Measurements from ENCODE around the gene MORN2. TPM values are rescaled to one million over a fixed set of nuclear protein-coding genes. Genes with fewer than 3 reads are reported as not detected.

The MORN2 gene
- total RNA-seq, 1 donor from 2014 or later, result 9.9 TPM

DNA sequence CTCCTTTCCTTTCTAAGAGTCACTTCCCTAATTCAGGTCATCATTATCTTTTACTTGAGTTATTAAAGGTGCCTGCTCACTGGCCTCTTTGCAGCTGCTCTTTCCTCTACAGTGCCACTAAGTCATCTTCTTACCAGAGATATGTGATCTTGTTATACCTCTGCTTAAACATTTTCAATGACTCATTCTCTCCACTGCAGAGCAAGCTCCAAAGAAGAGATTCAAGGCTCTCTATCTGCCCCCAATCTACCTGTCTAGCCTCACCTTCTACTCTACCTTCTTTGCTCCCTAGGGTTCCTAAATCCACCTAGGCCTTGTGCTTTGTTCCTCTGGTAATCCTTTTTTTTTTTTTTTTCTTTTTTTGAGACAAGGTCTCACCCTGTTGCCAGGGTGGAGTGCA, 17.0 kb downstream of the MORN2 start:
- DNase-seq, result no peak

DNA sequence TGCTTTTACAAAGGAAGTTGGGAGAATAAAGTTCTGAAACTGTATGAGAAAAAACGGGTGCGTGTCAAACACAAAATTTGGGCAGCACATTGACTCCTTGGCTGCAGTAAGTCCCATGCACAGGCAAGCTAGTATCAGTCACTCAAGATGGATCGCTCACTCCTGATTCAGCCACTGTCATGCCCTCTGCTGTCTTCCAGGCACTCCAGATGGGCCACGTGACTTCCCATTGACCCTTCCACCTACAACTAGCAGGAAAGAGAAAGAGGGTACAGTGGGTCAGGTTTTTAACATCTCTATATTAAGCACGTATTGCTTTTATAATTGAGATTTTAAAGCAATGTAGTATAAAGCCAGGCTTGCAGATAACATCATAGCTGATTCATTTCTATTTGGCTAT, 22.5 kb downstream of the MORN2 start:
- DNase-seq, result no peak

GRCh38 chr2:38900726-38901125, 24.9 kb downstream of the MORN2 start:
- no peak for DNase-seq

DNA sequence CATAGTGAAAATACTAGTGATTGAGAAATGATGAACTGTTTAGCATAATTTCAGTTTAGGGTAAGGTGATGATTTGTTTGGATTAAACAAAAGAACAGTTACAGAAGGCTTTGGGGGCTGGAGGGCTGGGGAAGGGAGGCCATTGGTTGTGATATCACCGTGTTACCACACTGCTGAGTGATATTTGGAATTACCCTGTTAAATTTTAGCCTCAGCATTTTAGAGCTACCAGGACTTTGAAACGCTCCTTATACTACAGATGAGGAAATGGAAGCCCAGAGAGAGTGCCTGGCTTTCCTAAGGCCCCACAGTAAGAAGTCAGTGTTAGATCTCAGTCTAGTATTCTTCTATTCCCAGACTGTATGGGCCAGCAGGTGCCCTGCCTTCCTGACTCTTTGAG, 29.5 kb downstream of the MORN2 start:
- no peak for DNase-seq

- no peak for DNase-seq
Measured at GRCh38 chr2:38907242-38907641, 31.5 kb downstream of the MORN2 start.

GRCh38 chr2:38907743-38908562, 32.2 kb downstream of the MORN2 start:
- no peak for DNase-seq

GRCh38 chr2:38909872-38910271, 34.1 kb downstream of the MORN2 start:
- DNase-seq, result no peak

GRCh38 chr2:38911191-38911590, 35.4 kb downstream of the MORN2 start:
- DNase-seq, result no peak

DNA sequence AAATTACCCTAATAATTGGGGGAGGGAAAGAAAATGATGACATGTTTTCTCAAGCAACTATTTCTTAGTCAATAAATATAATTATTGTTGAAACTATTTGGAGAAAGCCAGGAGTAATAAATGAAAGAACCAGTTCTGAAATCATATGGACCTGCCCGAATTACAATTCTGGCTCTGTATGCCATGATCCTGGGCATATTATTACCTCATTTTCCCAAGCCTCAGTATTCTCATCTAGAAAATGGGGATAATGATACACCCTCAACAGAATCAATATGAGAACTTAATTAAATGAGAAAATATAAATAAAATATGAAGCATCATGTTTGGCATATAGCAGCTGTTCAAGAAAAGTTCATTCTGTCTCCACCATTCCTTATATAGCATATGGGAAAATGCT, 36.8 kb downstream of the MORN2 start:
- no peak for DNase-seq

- no peak for DNase-seq
Measured at GRCh38 chr2:38922389-38922788, 46.6 kb downstream of the MORN2 start.

DNA sequence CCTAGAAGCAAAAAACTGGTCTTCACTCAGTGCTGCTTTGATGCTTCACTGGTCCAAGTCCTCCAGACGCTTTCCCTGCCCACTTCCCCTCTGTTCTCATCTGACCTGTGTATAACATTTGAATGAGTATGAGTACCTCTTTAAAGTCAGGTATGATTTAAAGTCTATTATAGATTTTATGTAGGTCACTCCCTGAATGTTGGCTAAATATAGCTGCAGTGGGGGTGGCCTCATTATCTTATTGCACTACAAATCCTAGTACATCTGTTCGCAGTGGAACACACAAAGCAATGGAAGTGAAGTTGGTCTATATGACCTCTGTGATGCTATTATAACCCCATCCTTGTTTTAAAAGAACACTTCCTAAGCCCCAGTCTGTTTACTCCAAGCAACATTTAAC, 47.1 kb downstream of the MORN2 start:
- no peak for DNase-seq

DNA sequence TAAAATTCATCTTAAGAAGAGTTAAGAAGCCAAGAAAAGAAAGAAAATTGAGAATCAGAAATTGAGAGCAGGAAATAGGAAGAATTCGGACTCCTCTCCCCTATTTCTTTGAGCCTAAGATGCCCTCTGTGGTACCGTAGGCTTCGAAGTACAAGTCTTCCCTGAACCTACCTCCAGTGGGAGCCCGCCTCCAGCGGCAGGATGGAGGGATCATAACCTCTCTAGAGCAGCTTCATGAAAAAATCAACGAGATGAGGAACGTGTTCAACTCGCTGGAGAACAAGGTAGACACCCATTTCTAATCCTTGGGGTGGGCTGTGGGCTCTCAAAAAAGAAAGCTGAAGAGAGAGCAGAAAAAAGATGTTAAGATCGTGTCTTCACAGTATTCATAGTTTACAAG, 50.2 kb downstream of the MORN2 start:
- DNase-seq, result no peak

DNA sequence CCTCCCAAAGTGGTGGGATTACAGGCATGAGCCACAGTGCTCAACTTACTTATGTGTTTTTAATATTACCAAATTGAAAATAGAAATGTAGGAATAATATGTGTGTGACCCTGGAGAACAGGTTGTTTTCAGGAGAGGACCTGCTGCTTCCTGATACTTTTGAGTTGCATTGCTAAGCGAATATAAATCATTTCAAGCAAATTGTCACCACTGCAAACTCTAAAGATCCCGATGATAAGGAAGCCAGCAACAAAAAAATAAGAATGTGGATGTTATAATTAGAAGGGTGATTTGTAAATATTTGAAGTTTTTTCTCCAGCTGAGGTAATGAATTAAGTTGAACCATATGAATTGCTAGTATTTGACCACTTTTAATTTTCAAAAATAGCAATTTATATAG, 54.8 kb downstream of the MORN2 start:
- no peak for DNase-seq

Small RNAs within 50 kb of the gene (small RNA-seq; reads per million reads assigned to genes)
- not detected for gene RNU6-851P (ENCODE audit: low replicate concordance)

Other genes starting within 250 kb of the MORN2 start
- 19.7 TPM for gene GALM, start 209.9 kb upstream of the MORN2 start, total RNA-seq
- gene SRSF7, start 124.6 kb upstream of the MORN2 start, total RNA-seq, result 113 TPM
- gene GEMIN6, start 97.8 kb upstream of the MORN2 start, total RNA-seq, result 10.4 TPM
- 21.5 TPM for gene DHX57, start within 50 bp of the MORN2 start, total RNA-seq
- 4.0 TPM for gene ARHGEF33, start 13.9 kb downstream of the MORN2 start, total RNA-seq
- gene SOS1, start 245.1 kb downstream of the MORN2 start, total RNA-seq, result 48.2 TPM